Neuronal stem cell (in vitro differentiated cells): ENCODE measurements around the gene SLC9C1.

Experiments used
- DNase-seq: peaks from one replicate; pipeline ENCODE4 v3.0.0-alpha.2; 2013; ENCODE audit warnings: low spot score
- H2AFZ ChIP-seq: one replicate; pipeline ENCODE4 v1.6.1; 2013; ENCODE audit warnings: mild to moderate bottlenecking, low read length, inconsistent platforms
- H2AK5ac ChIP-seq: 2 replicates; pipeline ENCODE4 v1.6.1; 2013; ENCODE audit warnings: low read depth, mild to moderate bottlenecking, inconsistent platforms, low read length, moderate library complexity, mixed read lengths
- H2BK120ac ChIP-seq: 2 replicates; pipeline ENCODE4 v1.6.1; 2013; ENCODE audit warnings: low read depth, mild to moderate bottlenecking, inconsistent platforms, low read length, moderate library complexity, mixed read lengths
- H2BK12ac ChIP-seq: one replicate; pipeline ENCODE4 v1.6.1; 2013; ENCODE audit warnings: low read length, inconsistent platforms
- H2BK15ac ChIP-seq: 2 replicates; pipeline ENCODE4 v1.6.1; 2013; ENCODE audit warnings: mild to moderate bottlenecking, low read length, inconsistent platforms, mixed read lengths
- H2BK5ac ChIP-seq: one replicate; pipeline ENCODE4 v1.6.1; 2013; ENCODE audit warnings: inconsistent platforms, mild to moderate bottlenecking, low read length, moderate library complexity
- H3K14ac ChIP-seq: one replicate; pipeline ENCODE4 v1.6.1; 2013; ENCODE audit warnings: low read length, inconsistent platforms
- H3K18ac ChIP-seq: 2 replicates; pipeline ENCODE4 v1.6.1; 2013; ENCODE audit warnings: low read length, inconsistent platforms
- H3K23ac ChIP-seq: 2 replicates; pipeline ENCODE4 v1.6.1; 2013; ENCODE audit warnings: low read depth, mild to moderate bottlenecking, mixed read lengths, low read length, inconsistent platforms; ENCODE audit not compliant: poor library complexity
- H3K27ac ChIP-seq: replicated peaks from 3 replicates; pipeline ENCODE4 v1.5.1; 2013; ENCODE audit warnings: low read length, inconsistent platforms
- H3K27me3 ChIP-seq, 3 experiments: 2 replicates each; pipeline ENCODE4 v1.6.1; 2013; ENCODE audit warnings: low read length in 3 of 3, mild to moderate bottlenecking in 2 of 3, inconsistent platforms in 1 of 3, low read depth in 1 of 3, mixed read lengths in 1 of 3, moderate library complexity in 1 of 3; ENCODE audit not compliant: control insufficient read depth in 3 of 3, insufficient read depth in 3 of 3
- H3K36me3 ChIP-seq, 2 donors: replicated peaks in 1 of 2; 2 replicates each; pipeline ENCODE4 v1.6.1; 2013; ENCODE audit warnings: low read length in 2 of 2; ENCODE audit not compliant: control insufficient read depth in 2 of 2, insufficient read depth in 2 of 2
- H3K4ac ChIP-seq: 2 replicates; pipeline ENCODE4 v1.6.1; 2013; ENCODE audit warnings: inconsistent platforms, mild to moderate bottlenecking, low read length, moderate library complexity
- H3K4me1 ChIP-seq, 2 donors: 1 replicate in 1 of 2; 2 replicates in 1 of 2; pipeline ENCODE4 v1.6.1; 2013; ENCODE audit warnings: low read length in 2 of 2, low read depth in 1 of 2; ENCODE audit not compliant: control insufficient read depth in 2 of 2, insufficient read depth in 1 of 2
- H3K4me2 ChIP-seq: one replicate; pipeline ENCODE4 v1.6.1; 2013; ENCODE audit warnings: mild to moderate bottlenecking, low read length, inconsistent platforms; ENCODE audit not compliant: insufficient read depth, poor library complexity, severe bottlenecking
- H3K4me3 ChIP-seq, 2 donors: 2 replicates each; pipeline ENCODE4 v1.5.1; 2013; ENCODE audit warnings: low read length in 2 of 2, mild to moderate bottlenecking in 2 of 2, inconsistent platforms in 1 of 2, moderate library complexity in 1 of 2
- H3K79me1 ChIP-seq: one replicate; pipeline ENCODE4 v1.6.1; 2013; ENCODE audit warnings: low read depth, mild to moderate bottlenecking, inconsistent platforms, low read length, moderate library complexity
- H3K9ac ChIP-seq: one replicate; pipeline ENCODE4 v1.6.1; 2013; ENCODE audit warnings: mild to moderate bottlenecking, low read depth, low read length, inconsistent platforms; ENCODE audit not compliant: poor library complexity
- H3K9me3 ChIP-seq, 2 donors: replicated peaks in 1 of 2; 2 replicates each; pipeline versions ENCODE3 to v1.6.1; 2013; ENCODE audit warnings: low read length in 2 of 2, mild to moderate bottlenecking in 2 of 2, inconsistent platforms in 1 of 2, low read depth in 1 of 2, mixed read lengths in 1 of 2, moderate library complexity in 1 of 2; ENCODE audit not compliant: control insufficient read depth in 2 of 2, insufficient read depth in 1 of 2
- H4K8ac ChIP-seq: one replicate; pipeline ENCODE4 v1.6.1; 2013; ENCODE audit warnings: low read depth, mild to moderate bottlenecking, inconsistent platforms, low read length, moderate library complexity
- H4K91ac ChIP-seq: one replicate; pipeline ENCODE4 v1.6.1; 2013; ENCODE audit warnings: low read length, low read depth, mild to moderate bottlenecking, inconsistent platforms; ENCODE audit not compliant: poor library complexity
- WGBS, 2 donors: extraction: QIAGEN DNeasy Blood & Tissue Kit; methylation state at CpG; one replicate each; pipeline ENCODE4 v1.1.7; 2013; ENCODE audit warnings: missing lambda C conversion rate in 2 of 2, mixed read lengths in 1 of 2; ENCODE audit not compliant: insufficient read length in 2 of 2, insufficient replicate concordance in 1 of 2; ENCODE audit errors: extremely low coverage in 2 of 2; 5-methylcytosine and 5-hydroxymethylcytosine counted together

Gene SLC9C1

DNA sequence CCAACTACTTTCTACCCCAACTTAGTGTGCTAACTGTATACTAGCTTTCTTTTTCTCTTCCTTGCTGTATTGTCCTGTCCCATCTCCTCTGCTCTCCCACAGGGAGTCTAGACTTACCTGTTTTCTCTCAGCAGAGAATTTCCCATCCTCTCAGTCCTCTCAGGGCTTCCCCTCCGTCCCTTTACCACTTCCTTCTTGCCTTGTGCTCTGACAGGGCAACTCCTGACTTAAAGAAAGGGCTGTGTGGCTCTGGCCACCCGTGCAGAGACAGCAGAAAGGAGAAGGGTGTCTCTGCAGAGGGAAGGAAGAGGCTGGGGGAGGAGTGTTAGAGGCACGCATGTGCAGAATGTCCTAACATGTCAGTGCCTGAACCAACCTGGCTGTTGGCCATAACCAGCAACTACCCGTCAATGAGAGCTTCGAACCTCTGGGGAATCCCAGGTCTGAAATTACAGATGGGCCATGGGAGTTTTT is 161.0 kb downstream of the SLC9C1 start, which contains the start of gene GCSAM:
Gene GCSAM, minus strand, starts transcription at position 274 of the 474 bp plus-strand sequence. Its CDS starts 128 bp downstream, at position 146.
- no peaks in the 10 kb centered on the region for H3K27me3 ChIP-seq
- H3K4ac ChIP-seq: no peak within 1 kb of the TSS
- H3K27ac ChIP-seq: no peak within 1 kb of the TSS
- H3K23ac ChIP-seq: no peak within 1 kb of the TSS
- H3K79me1 ChIP-seq: no peaks in the 10 kb centered on the region
- peaks cover 9 to 20% of the 10 kb centered on the region in 2 donors for H3K4me1 ChIP-seq
- H3K36me3 ChIP-seq: no peaks in the 10 kb centered on the region
- H3K9me3 ChIP-seq: peaks cover 0 to 1% of the 10 kb centered on the region in 2 donors
- H2BK5ac ChIP-seq: no peak within 1 kb of the TSS
- no peak within 1 kb of the TSS for H4K91ac ChIP-seq
- H2BK120ac ChIP-seq: no peak within 1 kb of the TSS
- no peak within 1 kb of the TSS for H3K14ac ChIP-seq
- no peak within 1 kb of the TSS for H3K18ac ChIP-seq
- no peak within 1 kb of the TSS for H3K4me2 ChIP-seq
- no peak within 1 kb of the TSS for H2BK12ac ChIP-seq
- H3K9ac ChIP-seq: peak within 1 kb of the TSS; percentile 24
- H4K8ac ChIP-seq: no peak within 1 kb of the TSS
- no peak within 1 kb of the TSS for H2AK5ac ChIP-seq
- no peak within 1 kb of the TSS for H3K4me3 ChIP-seq
- no peak for DNase-seq
- WGBS, 2 donors: no CpG with 5 or more reads among the region's 5 CpGs
- no peak within 1 kb of the TSS for H2BK15ac ChIP-seq
- H2AFZ ChIP-seq: no peak within 1 kb of the TSS

- no peak for DNase-seq
- Histone ChIP-seq H2AK5ac (no peak overlapping the region), H3K23ac (no peak overlapping the region), H3K4ac (no peak overlapping the region), H3K9me3 (peaks cover 0 to 1% of the 10 kb centered on the region in 2 donors), H3K4me3 (no peak overlapping the region), H3K9ac (no peak overlapping the region), H3K36me3 (no peaks in the 10 kb centered on the region), H3K14ac (no peak overlapping the region), H4K91ac (no peak overlapping the region), H2BK15ac (no peak overlapping the region), H3K27me3 (no peaks in the 10 kb centered on the region), H3K79me1 (no peaks in the 10 kb centered on the region), H2AFZ (no peak overlapping the region), H2BK120ac (no peak overlapping the region), H3K27ac (no peak overlapping the region), H3K4me1 (peaks cover 7 to 18% of the 10 kb centered on the region in 2 donors), H3K18ac (no peak overlapping the region), H3K4me2 (no peak overlapping the region), H4K8ac (no peak overlapping the region), H2BK12ac (no peak overlapping the region), H2BK5ac (no peak overlapping the region)
- WGBS, 2 donors: no CpG with 5 or more reads among the region's 1 CpG
These were observed 161.5 kb downstream of the SLC9C1 start for GRCh38 chr3:112132554-112132953.

DNA sequence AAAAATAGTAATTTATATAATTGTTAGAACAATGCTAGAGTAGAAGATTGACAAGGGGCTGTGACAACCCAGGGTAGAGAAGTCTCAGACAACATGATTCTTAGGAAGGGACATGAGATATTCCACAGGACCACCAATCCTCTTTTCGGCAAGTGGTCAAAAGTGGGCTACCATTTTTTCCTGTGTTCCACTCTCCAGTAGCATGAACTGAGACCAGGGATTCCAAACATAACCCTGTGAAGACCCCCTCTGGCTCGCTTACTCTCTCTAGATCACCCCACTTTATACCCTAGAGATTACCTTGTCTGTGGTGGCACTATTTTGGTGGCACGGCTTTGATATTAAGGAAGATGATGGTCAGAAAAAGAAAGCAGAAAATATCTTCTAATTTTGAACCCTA is 161.9 kb downstream of the SLC9C1 start:
- WGBS, 2 donors: no CpG with 5 or more reads among the region's 3 CpGs
- H3K4me2 ChIP-seq: no peak overlapping the region
- no peak for DNase-seq
- no peak overlapping the region for H3K18ac ChIP-seq
- no peak overlapping the region for H3K4me3 ChIP-seq
- H2BK15ac ChIP-seq: no peak overlapping the region
- no peaks in the 10 kb centered on the region for H3K36me3 ChIP-seq
- no peaks in the 10 kb centered on the region for H3K79me1 ChIP-seq
- H2BK12ac ChIP-seq: no peak overlapping the region
- H2BK5ac ChIP-seq: no peak overlapping the region
- H3K9me3 ChIP-seq: peaks cover 0 to 1% of the 10 kb centered on the region in 2 donors
- no peak overlapping the region for H4K91ac ChIP-seq
- no peak overlapping the region for H2AFZ ChIP-seq
- H3K27ac ChIP-seq: no peak overlapping the region
- no peak overlapping the region for H3K23ac ChIP-seq
- peaks cover 7 to 16% of the 10 kb centered on the region in 2 donors for H3K4me1 ChIP-seq
- no peak overlapping the region for H2BK120ac ChIP-seq
- H4K8ac ChIP-seq: no peak overlapping the region
- no peak overlapping the region for H2AK5ac ChIP-seq
- no peak overlapping the region for H3K14ac ChIP-seq
- H3K27me3 ChIP-seq: no peaks in the 10 kb centered on the region
- H3K4ac ChIP-seq: no peak overlapping the region
- H3K9ac ChIP-seq: no peak overlapping the region

DNA sequence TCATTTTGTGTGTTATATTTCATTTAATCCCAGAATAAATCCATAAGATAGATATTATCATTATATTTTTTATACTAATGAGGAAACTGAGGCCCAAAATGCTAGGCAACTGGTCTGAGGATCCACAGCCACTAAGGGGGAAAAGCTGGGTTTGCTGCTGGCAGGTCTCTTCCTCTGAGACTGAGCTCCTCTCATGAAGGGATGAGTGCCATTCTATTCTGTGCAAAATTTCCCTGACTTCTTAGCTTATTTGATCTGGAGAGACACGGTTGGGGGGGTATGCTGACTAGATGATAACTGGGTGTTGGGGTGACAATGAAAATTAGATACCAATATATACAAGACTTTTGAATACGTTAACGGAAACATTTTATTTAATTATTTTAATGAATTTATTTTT is 162.9 kb downstream of the SLC9C1 start:
- Histone ChIP-seq H3K9me3 (peaks cover 0 to 1% of the 10 kb centered on the region in 2 donors), H3K4me3 (no peak overlapping the region), H3K4ac (no peak overlapping the region), H3K4me2 (no peak overlapping the region), H3K18ac (no peak overlapping the region), H3K4me1 (peaks cover 11 to 18% of the 10 kb centered on the region in 2 donors), H2BK15ac (no peak overlapping the region), H3K9ac (no peak overlapping the region), H3K27me3 (no peaks in the 10 kb centered on the region), H2AFZ (no peak overlapping the region), H2BK5ac (no peak overlapping the region), H4K8ac (no peak overlapping the region), H3K27ac (no peak overlapping the region), H2AK5ac (no peak overlapping the region), H3K23ac (no peak overlapping the region), H3K36me3 (no peaks in the 10 kb centered on the region), H3K14ac (no peak overlapping the region), H3K79me1 (no peaks in the 10 kb centered on the region), H2BK120ac (no peak overlapping the region), H2BK12ac (no peak overlapping the region), H4K91ac (no peak overlapping the region)
- no CpG with 5 or more reads among the region's 3 CpGs for WGBS, 2 donors
- DNase-seq: no peak
